Activated CD8-positive, alpha-beta memory T cell treated with anti-CD3 and anti-CD28 coated beads, Interleukin-2, amount 50 U/mL, for 1 hour (primary cell): ENCODE measurements around the gene IGF2BP1.
"Not testable (repeated sequence)": the region's sequence is repeated elsewhere in the genome, so short reads cannot be mapped to it uniquely, and the experiment has no call there.

ENCODE experiments used
- DNase-seq: peaks from one replicate; pipeline ENCODE4 v3.0.0-alpha.2; 2020; ENCODE audit errors: extremely low read depth

Gene IGF2BP1

GRCh38 chr17:49054342-49055092 is 57.3 kb downstream of the IGF2BP1 start:
- no peak for DNase-seq

GRCh38 chr17:49055181-49055927 is 58.2 kb downstream of the IGF2BP1 start:
- DNase-seq, result no peak

DNA sequence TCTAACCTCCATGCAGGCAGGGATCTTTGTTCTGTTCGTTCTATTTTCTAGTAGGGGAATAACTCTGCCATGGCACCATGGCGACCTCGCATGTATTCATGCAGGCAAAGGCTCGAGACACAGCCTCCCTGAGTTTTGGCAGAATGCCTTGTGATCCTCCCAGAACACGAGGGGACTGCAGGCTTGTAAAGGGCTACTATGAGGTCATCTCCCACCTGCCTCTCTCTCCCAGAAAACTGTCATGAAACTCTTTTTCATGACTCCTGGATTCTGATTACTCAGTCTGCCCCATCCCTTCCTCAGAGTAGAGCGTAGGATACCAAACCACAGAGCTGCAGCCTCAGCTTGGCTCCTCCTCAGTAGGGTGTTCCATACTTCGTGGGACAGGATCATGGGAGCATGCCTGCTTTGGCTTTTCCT is 64.3 kb downstream of the IGF2BP1 start:
- no peak for DNase-seq

DNA sequence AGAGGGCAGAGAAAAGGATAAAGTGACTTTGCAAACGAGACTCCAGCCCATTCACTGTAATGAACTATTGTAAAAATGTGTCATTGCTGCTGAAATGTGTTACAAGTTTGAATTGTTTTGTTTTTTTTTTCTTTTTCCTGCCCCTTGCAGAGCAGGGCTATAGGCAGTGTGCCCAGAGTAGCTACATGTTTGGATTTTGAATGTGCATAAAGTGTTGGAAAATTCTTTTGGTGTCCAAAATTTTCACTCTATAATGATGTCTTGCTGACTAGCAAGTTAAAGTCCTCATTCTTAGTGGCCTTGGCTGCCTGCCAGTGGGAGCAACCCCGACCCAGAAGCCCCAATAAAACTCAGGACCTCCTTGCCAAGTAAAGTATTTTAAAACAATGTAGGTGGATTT is 66.5 kb downstream of the IGF2BP1 start:
- no peak for DNase-seq

GRCh38 chr17:49067163-49067562 is 70.0 kb downstream of the IGF2BP1 start:
- DNase-seq, result no peak

- DNase-seq, result no peak
These were observed 72.5 kb downstream of the IGF2BP1 start for GRCh38 chr17:49069585-49070273.

- no peak for DNase-seq
These were observed 73.9 kb downstream of the IGF2BP1 start for GRCh38 chr17:49071106-49071505.

GRCh38 chr17:49074851-49075540 is 77.8 kb downstream of the IGF2BP1 start:
- DNase-seq, result no peak

DNA sequence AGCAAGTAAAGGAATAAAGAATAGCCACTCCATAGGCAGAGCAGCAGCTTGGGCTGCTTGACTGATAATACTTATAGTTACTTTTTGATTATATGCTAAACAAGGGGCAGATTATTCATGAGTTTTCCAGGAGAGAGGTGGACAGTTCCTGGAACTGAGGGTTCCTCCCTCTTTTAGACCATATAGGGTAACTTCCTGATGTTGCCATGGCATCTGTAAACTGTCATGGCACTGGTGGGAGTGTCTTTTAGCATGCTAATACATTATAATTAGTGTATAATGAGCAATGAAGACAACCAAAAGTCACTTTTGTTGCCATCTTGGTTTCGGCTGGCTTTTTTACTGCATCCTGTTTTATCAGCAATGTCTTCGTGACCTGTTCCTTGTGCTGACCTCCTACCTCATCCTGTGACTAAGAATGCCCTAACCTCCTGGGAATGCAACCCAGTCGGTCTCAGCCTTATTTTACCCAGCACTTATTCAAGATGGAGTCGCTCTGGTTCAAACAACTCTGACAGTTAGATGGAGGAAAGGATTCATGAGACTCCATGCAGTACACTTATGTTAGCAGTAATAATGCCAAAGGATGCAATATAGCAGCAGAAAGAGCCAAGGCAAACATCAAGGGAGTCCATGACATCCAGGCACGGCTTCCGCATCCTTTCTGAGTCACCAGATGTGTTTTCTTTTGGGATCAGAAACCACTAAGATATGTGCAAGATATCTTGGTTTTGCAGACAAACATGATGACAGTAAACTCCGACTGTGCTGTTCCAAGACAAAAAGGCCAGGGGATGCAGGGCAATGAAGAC is 79.6 kb downstream of the IGF2BP1 start:
- DNase-seq, result no peak

- DNase-seq, result no peak
These were observed 81.1 kb downstream of the IGF2BP1 start for GRCh38 chr17:49078248-49078647.

DNA sequence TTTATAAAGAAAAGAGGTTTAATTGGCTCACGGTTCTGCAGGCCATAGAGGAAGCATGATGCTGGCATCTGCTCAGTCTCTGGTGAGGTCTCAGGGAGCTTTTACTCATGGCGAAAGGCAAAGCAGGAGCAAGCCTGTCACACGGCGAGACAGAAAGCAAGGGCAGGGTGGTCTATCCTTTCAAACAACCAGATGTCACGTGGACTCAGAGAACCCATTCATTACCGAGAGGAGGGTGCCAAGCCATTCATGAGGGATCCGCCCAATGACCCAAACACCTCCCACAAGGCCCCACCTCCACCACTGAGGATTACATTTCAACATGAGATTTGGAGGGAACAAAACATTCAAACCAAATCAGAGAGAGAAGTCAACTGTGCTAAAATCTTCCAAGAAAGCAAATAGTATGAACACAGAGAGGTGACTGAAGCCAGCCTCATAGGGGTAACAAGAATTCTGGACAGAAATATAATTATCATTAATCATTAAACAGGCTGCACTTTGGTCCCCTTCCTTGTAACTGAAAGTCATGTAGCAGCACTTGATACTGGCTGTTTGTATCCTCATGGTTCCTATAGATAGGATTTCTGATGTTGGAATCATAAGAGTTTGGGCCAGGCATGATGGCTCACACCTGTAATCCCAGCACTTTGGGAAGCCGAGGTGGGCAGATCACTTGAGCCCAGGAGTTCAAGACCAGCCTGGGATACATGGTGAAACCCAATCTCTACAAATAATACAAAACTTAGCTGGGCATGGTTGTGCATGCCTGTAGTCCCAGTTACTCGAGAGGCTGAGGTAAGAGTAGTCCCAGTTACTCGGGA is 82.9 kb downstream of the IGF2BP1 start:
- DNase-seq, result no peak

DNA sequence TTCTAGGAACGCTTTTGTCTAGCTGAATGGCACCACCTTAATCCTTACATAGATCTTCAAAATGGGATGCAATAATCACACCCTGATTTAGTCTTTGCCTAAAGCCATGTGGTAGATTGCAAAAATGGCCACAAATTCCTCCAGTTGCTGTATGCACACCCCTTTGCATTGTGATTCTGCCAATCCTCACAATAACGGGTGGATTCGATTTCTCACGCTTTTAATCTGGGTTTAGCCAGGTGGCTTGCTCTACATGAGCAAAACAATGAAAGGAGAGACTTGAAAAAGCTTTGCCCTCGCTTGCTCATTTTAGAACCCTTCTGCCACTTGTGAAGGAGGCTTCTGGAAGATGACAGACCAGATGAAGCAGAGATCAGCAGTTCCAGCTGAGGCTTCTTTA is 85.0 kb downstream of the IGF2BP1 start:
- no peak for DNase-seq

- DNase-seq, result not testable (repeated sequence)
These were observed 87.9 kb downstream of the IGF2BP1 start for GRCh38 chr17:49085046-49085445.

- no peak for DNase-seq
These were observed 88.6 kb downstream of the IGF2BP1 start for GRCh38 chr17:49085565-49086315.

- no peak for DNase-seq
These were observed 89.1 kb downstream of the IGF2BP1 start for GRCh38 chr17:49086316-49086605.

DNA sequence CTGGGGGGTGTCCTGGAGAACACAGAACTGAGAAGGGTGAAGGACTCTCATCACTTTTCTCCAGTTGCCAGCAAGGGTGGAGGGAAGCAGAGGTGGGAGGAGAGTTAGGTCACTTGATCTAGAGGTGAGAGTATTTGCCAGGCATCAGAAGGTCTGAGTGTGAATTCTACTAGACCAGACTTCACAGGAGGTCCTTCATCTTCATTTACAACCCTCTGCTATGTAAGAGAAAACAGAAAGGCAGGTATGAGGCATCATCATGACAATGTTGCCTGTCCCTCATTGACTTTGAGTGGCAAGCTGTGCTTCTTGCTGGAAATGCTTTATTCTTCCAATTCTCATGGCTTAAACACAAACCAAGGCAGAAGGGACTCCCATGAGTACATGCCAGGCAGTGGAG is 89.5 kb downstream of the IGF2BP1 start:
- DNase-seq, result no peak

GRCh38 chr17:49089094-49089493 is 91.9 kb downstream of the IGF2BP1 start:
- no peak for DNase-seq

GRCh38 chr17:49090878-49091594 is 93.9 kb downstream of the IGF2BP1 start:
- no peak for DNase-seq

- no peak for DNase-seq
These were observed 95.9 kb downstream of the IGF2BP1 start for GRCh38 chr17:49093131-49093530.
